GM18858 (cell line): Measurements from ENCODE around the gene PSD4.

Experiments used
- ATAC-seq: cut with Tn5 transposase; IDR thresholded peaks from one replicate; pipeline ENCODE4 v1.9.1; 2021; ENCODE audit not compliant: unreplicated experiment

The PSD4 gene

GRCh38 chr2:113142290-113142689 lies 31.5 kb upstream of the PSD4 start:
- ATAC-seq, result no peak

GRCh38 chr2:113144259-113144658 lies 29.5 kb upstream of the PSD4 start:
- ATAC-seq, result no peak

- no peak for ATAC-seq
These were observed 24.9 kb upstream of the PSD4 start for GRCh38 chr2:113148606-113149552.

GRCh38 chr2:113149553-113150257 lies 24.1 kb upstream of the PSD4 start:
- no peak for ATAC-seq

- ATAC-seq, result no peak
These were observed 23.5 kb upstream of the PSD4 start for GRCh38 chr2:113150258-113150601.

- no peak for ATAC-seq
These were observed 18.4 kb upstream of the PSD4 start for GRCh38 chr2:113155331-113155730.

GRCh38 chr2:113156278-113157117 lies 17.3 kb upstream of the PSD4 start:
- ATAC-seq, result no peak

- ATAC-seq, result no peak
These were observed 16.5 kb upstream of the PSD4 start for GRCh38 chr2:113157118-113157896.

- no peak for ATAC-seq
These were observed 15.6 kb upstream of the PSD4 start for GRCh38 chr2:113157897-113158753.

- no peak for ATAC-seq
These were observed 14.8 kb upstream of the PSD4 start for GRCh38 chr2:113158884-113159553.

- no peak for ATAC-seq
These were observed 13.5 kb upstream of the PSD4 start for GRCh38 chr2:113160248-113160647.

- no peak for ATAC-seq
These were observed 12.8 kb upstream of the PSD4 start for GRCh38 chr2:113160962-113161361.

GRCh38 chr2:113162173-113162572 lies 11.6 kb upstream of the PSD4 start:
- no peak for ATAC-seq

- ATAC-seq, result no peak
These were observed 10.9 kb upstream of the PSD4 start for GRCh38 chr2:113162869-113163268.

- no peak for ATAC-seq
These were observed 9.4 kb upstream of the PSD4 start for GRCh38 chr2:113164215-113164929.

GRCh38 chr2:113164930-113165585 lies 8.7 kb upstream of the PSD4 start:
- no peak for ATAC-seq

- ATAC-seq, result no peak
These were observed 7.6 kb upstream of the PSD4 start for GRCh38 chr2:113166187-113166645.
